Skin epidermis (tissue), 12 donors: ENCODE measurements around the gene LDLRAP1.
"Not testable (repeated sequence)": the region's sequence is repeated elsewhere in the genome, so short reads cannot be mapped to it uniquely, and the experiment has no call there.

Experiments
- H3K27ac ChIP-seq, 21 experiments: fragments of 200-600 bp; sonication (generic) in 11 of 21; one replicate each; pipeline ENCODE4 v1.5.0; 2020; ENCODE audit warnings: mild to moderate bottlenecking in 3 of 21, inconsistent platforms in 2 of 21, moderate library complexity in 2 of 21
- H3K4me3 ChIP-seq, 7 experiments: fragments of 200-600 bp; sonication (generic) in 2 of 7; one replicate each; pipeline ENCODE4 v1.5.0; 2020; ENCODE audit warnings: inconsistent platforms in 2 of 7, mild to moderate bottlenecking in 2 of 7, moderate library complexity in 1 of 7

Gene LDLRAP1

DNA sequence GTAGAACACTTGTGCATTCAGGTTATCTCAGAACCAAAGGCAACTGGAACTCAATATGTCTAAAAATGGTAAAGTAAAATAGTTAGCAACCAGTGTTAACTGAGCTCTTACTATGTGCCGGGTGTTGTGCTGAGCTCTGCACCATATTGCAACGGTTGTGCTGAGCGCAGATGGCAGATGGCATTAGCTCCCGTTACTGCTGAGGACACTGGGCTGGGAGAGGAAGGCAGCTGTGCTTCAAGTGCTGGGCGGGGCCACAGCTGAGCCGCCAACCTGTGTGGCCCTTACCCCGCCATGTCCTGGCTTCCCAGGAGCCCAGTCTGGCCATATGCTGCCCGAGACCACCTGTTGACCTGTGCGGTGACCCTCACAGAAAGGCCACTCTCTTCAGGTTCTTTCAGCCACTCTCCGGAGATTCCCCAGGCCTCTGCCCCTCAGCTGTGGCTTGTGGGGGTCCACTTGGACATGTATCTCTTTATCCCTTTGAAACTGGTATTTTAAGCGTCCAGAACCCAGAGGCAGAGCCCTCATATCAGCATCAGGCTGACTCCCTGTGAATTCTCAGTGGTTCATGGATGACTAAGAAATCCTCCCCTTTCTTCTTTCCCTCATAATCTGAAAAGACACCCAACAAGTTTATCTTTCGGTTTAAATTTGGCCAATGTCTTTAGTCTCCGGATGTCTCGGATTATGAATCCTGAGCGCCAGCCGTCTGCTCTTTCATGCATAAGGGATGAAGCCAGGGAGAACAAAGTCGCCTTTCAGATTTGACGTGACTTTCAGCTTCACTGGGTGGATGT lies 26.4 kb downstream of the LDLRAP1 start:
- H3K27ac ChIP-seq = peak overlapping the region in 5 of 21 experiments; percentile 55 to 84 (median 71)
- H3K4me3 ChIP-seq = no peak overlapping the region

DNA sequence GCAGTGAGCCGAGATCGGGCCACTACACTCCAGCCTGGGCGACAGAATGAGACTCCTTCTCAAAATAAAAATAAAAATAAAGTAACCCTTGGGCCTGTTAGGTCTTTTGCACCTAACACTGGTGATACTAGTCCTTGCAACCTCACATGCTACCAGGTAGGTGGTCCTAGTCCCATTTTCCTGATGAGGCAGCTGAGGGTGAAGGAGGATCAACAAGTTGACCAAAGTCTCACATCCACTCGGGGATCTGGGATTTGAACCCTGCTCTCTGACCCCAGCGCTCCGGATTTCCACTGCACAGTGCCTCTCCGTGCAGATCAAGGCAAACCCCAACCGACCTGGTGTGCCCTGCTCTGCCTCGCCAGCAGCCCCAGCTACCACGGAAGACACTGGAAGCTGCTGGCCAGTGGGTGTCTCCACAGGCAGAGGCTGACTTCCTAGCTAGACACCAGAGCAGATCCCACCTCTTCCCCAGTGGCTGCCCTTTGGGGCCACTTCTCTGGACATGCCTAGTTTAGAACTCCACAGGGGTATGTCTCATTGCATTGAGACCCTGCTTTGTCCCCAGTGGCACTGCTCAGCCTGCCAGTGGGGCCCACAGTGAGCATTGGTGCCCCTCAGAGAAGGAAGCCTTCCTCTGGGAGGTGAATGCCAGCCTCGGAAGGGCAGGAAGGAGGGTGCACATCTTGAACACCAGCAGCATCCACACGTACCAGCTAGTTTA lies 27.6 kb downstream of the LDLRAP1 start:
- no peak overlapping the region for H3K27ac ChIP-seq
- H3K4me3 ChIP-seq = no peak overlapping the region

DNA sequence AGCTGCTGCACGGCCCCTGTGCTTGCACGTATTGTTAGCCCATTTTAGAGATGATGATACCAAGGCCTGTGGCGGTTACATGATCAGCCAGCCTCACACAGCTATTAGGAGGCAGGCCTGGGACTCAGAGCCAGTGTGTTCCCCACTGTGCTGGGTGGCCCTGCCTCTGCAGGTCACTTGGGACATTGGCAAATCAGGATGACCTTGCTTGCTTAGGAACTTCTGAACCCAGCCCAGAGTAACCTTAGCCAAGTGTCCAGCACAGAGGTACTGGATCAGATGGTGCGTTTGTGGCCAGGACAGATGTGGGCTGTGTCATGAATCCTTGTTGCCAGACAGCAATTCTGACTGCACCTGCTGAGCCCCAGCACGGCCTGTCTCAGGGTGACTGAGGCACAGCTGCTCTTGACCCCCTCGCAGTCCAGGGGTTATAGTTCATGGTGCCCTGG lies 28.1 kb downstream of the LDLRAP1 start:
- H3K27ac ChIP-seq = no peak overlapping the region
- no peak overlapping the region for H3K4me3 ChIP-seq

DNA sequence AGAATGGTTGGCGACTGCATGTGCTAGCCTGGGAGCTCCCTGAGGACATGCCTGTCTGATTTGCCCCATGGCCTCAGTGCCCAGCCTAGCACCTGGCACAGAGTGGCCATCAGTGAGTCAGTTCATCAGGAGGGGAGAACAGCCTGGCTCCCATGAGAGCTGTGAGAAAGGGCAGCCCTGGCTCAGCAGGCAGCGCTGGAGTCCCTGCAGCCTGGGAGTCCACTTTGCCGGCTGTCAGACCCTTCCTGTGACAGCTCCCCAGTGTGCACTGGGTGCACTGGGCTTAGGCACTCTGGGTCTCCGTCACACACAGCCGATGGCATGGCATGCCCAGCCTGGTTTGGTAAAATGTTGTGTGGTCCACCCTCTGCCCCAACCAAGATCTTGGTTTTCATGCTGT lies 28.7 kb downstream of the LDLRAP1 start:
- no peak overlapping the region for H3K27ac ChIP-seq
- no peak overlapping the region for H3K4me3 ChIP-seq

DNA sequence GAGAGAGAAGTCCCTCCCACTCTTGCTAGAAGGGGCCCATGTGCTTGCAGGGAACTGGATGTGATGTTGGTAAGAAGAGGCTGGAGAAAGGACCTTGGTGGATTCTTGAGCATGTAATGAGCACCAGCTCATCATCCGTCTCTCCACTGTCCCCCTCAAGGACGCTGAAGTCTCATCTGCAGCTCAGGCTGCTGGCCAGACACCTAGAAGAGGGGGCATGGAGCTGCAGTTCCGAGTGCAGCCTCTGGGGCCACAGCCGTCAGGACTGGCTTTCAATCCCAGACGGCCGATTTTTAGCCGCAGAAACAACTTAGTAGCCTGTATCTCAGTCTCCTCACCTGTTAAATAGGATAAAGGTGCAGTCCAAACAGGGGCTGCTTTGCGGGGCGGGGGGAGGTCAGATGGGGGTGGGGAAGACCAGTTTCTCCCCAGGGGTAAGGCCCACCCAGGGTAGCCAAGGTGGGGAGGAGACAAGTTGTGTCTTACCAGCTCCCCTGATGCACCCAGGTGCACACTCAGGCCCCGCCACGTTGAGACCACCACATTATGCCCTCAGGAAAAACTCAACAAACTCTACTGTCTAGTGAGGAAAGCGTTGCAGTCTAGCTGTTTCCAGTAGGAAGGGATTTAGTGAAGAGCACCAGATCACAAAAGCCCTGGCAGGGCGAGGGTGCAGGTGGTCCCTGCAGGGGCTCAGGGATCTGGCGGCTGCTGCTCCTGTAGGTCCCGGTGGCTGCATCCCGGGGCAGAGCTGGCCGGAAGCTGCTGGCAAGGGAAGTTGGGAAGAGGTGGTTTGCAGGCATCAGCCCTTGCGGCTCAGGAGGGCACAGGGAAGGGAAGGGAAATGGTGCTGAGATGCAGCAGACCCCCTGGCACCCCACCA lies 29.5 kb downstream of the LDLRAP1 start:
- no peak overlapping the region for H3K27ac ChIP-seq
- no peak overlapping the region for H3K4me3 ChIP-seq

DNA sequence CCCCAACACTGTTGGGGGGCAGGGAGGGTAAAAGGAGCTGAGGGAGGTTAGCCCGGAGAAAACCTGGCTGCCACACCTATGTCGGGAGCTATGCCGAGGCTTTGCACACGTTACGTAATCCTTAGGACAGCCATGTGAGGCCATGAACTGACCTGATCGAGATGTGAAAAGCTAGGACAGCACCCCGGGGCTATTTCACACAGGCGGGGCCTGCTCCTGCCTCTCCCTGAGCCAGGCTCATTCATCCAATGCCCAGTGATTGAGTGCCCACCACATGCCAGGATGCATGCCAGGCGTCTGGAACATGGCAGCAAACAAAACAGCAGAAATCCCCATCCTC lies 30.2 kb downstream of the LDLRAP1 start:
- Histone ChIP-seq H3K27ac (no peak overlapping the region), H3K4me3 (no peak overlapping the region)

DNA sequence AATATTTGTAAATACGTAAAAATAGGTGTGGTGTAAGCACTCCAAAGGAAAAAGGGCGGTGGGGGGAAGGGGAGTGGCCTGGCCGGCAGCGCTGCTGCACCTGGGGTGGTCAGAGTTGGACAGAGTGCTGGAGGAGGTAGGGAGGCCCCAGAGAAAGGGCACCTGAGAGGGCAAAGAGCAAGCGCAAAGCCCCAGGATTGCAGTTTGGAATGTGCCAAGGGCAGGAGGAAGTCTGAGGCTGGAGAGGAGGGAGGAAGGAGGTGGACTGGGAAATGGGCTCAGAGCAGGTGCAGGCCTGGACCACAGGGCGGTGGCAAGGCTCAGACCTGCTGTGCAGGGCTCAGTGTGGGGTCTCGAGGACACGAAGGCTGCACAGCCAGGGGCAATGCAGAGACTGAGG lies 30.6 kb downstream of the LDLRAP1 start:
- H3K27ac ChIP-seq = no peak overlapping the region
- no peak overlapping the region for H3K4me3 ChIP-seq

DNA sequence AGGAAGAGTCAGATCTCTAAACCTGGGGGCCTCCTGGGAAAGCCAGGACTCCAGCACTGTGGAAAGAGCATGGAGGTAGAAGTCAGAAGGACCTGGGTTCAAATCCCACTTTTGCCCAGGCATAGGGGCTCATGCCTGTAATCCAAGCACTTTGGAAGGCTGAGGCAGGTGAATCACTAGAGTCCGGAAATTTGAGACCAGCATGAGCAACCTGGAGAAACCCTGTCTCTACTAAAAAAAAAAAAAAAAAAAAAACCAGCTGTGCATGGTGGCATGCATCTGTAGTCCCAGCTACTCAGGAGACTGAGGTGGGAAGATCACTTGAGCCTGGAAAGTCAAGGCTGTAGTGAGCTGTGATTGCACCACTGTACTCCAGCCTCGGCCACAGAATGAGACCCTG lies 31.8 kb downstream of the LDLRAP1 start:
- no peak overlapping the region for H3K27ac ChIP-seq

DNA sequence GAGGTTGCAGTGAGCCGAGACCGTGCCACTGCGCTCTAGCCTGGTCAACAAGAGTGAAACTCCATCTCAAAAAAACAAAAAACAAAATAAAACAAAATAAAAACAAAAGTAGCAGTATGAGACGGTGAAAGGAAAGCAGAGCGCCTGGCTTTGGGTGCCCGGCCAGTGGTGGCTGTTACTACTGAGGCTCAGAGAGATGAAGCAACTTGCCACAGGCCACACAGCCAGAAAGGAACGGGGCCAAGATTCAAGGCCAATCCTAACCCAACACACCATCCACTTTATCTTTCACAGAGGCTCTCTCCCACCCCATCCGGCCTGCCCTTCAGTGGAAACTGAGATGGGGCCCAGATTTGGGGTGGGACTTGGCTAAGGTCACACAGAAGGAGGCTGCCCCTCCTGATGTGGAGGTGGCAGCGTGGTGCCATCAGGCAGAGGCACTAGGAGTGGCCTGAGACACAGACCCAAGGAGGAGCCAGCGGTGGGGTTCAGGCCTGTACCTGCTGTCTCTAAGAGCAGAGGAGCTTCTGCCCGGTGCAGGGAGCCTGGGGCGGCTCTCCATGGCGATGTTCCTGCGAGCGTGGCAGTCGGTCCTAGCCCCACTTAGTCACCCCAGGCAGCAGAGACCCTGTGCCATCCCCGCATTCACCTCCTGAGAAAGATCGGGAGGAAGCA lies 33.2 kb downstream of the LDLRAP1 start:
- Histone ChIP-seq H3K27ac (no peak overlapping the region), H3K4me3 (no peak overlapping the region)

More for the DNA sequence above, 31.8 kb downstream of the LDLRAP1 start:
- H3K4me3 ChIP-seq = no peak overlapping the region

DNA sequence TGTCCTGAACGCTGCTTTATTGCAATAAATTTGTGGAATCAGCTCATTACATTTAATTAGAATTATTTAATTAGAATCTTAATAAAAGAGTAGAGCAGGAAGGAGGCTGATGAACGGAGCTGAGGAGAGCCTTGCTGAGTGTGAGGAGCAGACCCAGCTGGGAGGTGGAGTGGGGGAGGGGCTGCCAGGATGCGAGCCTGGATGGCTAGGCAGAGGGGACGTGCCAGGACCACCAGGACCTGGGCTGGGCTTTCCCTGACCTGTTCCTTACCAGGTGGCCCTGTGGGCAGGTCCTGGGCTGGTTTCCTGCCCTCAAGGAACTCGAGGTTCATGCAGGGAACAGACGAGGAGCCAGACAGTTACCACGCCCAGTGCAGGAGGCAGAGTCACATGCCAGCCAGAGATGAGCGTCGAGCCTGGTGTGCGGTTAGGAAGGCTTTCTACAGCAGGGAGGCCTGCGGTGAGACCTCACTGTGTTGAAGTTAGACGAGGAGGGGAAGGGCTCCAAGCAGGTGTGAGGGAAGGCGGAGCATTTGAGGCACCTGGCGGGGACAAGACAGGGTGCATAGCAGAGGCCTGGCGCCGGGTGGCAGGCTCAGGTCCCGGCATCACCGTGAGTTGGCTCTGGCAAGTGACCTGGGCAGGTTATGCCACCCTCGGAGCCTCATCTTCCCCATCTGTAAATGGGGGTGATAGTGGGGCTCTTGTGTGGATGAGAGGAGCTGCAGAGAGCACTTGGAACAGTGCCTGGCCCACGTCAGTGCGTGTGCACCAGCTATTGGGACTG lies 33.9 kb downstream of the LDLRAP1 start:
- Histone ChIP-seq H3K27ac (no peak overlapping the region), H3K4me3 (no peak overlapping the region)

DNA sequence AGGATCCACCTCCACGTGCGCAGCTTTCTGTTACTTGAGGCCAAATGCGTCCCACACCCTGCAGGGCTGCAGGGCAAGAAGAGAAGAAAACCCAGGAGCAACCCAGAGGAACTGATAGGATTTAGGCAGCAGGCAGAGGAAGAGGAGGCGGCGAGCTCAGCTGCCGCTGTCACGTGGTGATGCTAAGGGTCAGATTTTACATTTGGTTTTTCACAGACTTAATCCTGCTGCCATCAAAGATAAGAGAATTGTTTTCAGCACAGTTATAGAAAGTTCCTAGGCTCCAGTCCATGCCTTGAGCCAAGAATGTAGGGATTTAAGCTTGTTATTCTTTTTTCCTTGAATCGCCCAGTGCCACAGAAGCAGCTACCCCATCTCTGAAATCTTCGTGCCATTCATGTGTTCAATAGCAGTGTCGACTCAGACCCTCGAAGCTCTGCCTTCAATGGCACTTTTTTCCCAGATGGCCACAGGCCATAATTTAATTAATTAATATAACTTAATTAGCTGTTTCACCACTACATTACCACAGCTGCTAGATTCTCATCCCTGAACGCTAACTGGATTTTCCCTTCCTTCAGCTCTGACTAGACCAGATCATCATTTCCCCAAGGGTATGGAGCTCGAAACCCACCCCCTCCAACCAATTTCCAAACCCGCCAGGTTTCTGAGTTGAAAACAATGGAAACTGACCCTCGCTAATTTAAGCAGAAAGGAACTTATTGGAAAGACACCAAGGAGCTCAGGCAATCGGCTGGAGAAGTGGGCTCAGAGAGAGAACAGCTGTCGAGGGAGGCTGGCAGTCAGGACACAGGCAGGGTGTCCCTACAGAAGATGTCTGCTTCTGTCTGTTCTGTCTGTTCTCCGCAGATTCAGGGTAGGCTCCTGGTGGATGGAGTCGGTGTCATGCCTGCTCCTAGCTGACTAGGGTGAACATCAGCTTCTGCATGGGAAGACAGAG lies 36.2 kb downstream of the LDLRAP1 start:
- H3K4me3 ChIP-seq = no peak overlapping the region
- no peak overlapping the region for H3K27ac ChIP-seq

DNA sequence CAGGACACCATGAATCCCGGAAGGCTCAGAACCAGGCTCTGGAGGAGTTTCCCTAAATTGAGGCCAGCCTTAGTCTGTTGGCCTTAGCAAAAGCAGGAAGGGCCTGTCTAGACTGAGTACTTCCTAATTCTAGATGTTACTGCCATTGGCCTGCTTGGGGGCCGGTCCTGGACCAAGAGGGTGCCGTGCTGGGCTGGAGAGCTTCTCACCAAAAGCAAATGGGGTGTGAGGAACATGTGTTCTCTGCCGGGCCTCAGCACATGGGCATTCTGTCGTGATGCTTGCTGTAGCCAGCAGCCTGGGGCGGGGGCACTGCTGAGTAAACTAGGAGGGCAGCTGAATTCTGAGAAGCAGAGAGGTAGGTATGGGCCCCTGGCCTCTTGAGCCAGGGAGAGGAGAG lies 37.5 kb downstream of the LDLRAP1 start:
- Histone ChIP-seq H3K27ac (no peak overlapping the region), H3K4me3 (no peak overlapping the region)

DNA sequence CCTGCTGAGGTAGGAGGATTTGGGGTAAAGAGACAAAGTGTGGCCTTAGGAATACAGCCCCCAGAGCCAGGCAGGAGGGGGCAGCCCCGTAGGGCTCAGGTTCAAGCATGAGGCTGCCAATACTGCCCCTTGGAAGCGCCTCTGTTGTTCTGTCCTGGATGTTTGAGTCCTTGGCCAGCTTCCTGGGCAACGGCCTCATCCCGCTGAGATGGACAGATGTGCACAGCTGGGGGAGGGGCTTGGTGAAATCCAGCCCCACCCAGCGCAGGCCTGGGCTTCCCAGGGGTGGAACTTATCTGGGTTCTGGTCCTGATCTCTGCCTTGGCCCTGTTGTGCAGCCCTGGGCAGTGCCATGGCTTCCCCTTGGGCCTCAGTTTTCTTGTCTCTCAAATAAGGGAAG lies 38.4 kb downstream of the LDLRAP1 start:
- H3K27ac ChIP-seq = no peak overlapping the region
- H3K4me3 ChIP-seq = no peak overlapping the region

DNA sequence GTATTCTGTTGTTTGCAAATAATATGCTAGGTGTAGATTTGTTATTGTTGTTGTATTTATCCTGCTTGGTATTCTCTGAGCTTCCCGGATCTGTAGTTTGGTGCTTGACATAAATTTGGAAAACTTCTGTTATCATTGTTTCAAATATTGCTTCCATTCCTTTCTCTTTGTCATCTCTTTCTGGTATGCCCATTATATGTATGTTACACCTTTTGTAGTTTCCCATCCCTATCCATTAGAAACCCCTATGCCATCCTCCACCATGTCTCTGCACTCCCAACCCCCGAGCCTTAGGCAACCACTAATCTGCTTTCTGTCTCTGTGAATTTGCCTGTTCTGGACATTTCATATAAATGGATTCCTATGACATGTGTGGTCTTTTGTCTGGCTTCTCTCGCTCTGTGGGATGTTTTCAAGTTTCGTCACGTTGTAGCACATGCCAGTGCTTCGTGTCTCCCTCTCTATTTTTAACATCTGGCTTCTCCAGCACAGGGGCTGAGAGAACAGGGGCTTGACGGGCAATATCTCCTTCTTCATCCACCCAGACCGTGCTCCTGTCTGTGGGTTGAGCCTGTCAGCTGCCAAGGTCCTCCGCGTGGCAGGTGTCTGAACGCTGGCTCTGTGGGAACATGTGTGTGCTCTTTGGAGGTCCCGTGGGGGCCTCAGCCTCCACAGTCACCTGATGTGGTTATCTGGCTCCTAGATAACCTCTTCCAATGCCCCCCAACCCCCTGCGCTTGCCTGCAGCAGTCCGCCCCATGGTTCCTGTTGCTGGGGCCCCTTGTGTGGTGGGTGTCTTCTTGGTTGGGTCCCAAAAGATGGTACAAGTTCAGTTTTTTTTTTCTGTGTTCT lies 40.3 kb downstream of the LDLRAP1 start:
- no peak overlapping the region for H3K4me3 ChIP-seq
- H3K27ac ChIP-seq = no peak overlapping the region

DNA sequence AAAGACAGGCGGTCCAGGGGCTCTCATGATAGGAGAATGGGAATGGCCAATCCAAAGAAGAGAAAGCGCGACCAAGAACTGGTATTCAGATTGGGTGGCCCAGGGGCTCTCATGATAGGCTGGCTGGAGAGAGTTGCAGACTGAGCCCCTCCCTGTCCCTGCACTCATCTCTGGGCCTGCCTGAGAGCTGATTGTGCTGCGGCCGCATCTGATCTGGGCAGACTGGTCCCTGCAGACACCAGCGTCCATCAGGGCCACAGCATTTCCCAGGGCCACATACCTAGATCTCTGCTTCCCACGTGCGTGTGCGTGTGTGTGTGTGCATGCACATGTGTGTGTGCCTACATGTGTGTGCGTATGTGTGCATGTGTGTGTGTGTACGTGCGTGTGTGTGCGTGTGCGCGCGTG lies 42.8 kb downstream of the LDLRAP1 start:
- no peak overlapping the region for H3K27ac ChIP-seq
- no peak overlapping the region for H3K4me3 ChIP-seq

DNA sequence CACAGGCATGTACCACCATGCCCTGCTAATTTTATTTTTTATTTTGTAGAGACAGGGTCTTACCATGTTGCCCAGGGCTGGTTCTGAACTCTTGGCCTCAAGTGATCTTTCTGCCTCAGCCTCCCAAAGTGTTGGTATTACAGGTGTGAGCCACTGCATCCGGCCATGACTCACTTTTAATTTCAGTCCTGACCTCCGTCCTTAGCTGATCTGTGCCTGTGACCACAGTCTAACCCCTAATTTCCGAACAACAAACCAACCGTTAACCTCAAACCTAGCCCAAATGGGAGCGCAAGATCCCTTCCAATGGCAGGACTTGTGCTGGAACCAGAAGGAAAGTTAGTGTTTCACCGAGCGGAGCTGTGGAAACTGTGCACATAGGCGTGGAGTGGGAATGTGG lies 43.9 kb downstream of the LDLRAP1 start:
- Histone ChIP-seq H3K4me3 (no peak overlapping the region), H3K27ac (no peak overlapping the region)

DNA sequence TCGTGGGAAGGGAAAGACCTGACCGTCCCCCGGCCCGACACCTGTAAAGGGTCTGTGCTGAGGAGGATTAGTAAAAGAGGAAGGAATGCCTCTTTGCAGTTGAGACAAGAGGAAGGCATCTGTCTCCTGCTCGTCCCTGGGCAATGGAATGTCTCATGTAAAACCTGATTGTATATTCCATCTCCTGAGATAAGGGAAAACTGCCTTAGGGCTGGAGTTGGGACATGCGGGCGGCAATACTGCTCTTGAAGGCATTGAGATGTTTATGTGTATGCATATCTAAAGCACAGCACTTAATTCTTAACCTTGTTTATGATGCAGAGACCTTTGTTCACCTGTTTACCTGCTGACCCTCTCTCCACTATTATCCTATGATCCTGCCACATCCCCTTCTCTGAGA lies 44.8 kb downstream of the LDLRAP1 start:
- not testable (repeated sequence) for H3K27ac ChIP-seq, H3K4me3 ChIP-seq
